Tibial nerve (tissue), 4 donors: ENCODE measurements around the gene DYNC1LI1.

Source experiments
- EP300 ChIP-seq, 2 donors: sonication (generic); formaldehyde crosslinking; IDR thresholded peaks; one replicate each; pipeline ENCODE4 v1.6.1; 2017; ENCODE audit warnings: antibody characterized with exemption in 2 of 2, mild to moderate bottlenecking in 1 of 2
- POLR2A ChIP-seq, 2 donors: fragments of 450-650 bp; IDR thresholded peaks; one replicate each; pipeline ENCODE4 v1.6.1; 2017; ENCODE audit warnings: antibody characterized with exemption in 2 of 2, mild to moderate bottlenecking in 2 of 2, moderate library complexity in 2 of 2
- TF ChIP-seq, protein P1 (sequence below), 5 experiments: fragments of 200-600 bp in 3 of 5; fragments of 450-650 bp in 2 of 5; sonication (generic) in 3 of 5; IDR thresholded peaks; one replicate each; pipeline ENCODE4 v1.5.1; 2016 to 2019; ENCODE audit warnings: antibody characterized with exemption in 5 of 5, mild to moderate bottlenecking in 3 of 5, moderate library complexity in 2 of 5

DNA sequence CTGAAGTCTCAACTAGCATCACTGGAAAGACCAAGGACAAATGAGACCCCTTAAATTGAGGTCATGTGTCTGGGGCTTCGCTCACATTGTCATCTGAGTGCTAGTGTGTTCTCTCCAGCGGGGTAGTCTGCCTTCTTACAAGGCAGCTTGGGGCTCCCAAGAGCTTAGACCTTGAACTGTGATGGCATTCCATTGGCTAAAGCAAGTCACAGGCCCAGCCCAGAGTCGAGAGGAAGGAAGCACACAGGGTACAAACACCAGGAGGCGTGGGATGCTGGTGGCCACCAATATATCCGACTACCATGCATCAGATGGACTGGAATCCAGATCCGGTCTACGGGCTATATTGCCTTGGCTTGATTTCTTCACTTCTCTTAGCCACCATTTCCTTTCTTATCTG, 31.5 kb upstream of the DYNC1LI1 start:
- TF ChIP-seq, protein P1, sequence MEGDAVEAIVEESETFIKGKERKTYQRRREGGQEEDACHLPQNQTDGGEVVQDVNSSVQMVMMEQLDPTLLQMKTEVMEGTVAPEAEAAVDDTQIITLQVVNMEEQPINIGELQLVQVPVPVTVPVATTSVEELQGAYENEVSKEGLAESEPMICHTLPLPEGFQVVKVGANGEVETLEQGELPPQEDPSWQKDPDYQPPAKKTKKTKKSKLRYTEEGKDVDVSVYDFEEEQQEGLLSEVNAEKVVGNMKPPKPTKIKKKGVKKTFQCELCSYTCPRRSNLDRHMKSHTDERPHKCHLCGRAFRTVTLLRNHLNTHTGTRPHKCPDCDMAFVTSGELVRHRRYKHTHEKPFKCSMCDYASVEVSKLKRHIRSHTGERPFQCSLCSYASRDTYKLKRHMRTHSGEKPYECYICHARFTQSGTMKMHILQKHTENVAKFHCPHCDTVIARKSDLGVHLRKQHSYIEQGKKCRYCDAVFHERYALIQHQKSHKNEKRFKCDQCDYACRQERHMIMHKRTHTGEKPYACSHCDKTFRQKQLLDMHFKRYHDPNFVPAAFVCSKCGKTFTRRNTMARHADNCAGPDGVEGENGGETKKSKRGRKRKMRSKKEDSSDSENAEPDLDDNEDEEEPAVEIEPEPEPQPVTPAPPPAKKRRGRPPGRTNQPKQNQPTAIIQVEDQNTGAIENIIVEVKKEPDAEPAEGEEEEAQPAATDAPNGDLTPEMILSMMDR (IDR thresholded peaks at IDR 0.05) = no peak
- TF ChIP-seq POLR2A (IDR thresholded peaks at IDR 0.05) (no peak), EP300 (IDR thresholded peaks at IDR 0.05) (no peak)
